Sigmoid colon (tissue), 4 donors: ENCODE data around the gene DIP2B.

Source experiments
- CTCF ChIP-seq, 4 experiments: fragments of 450-650 bp in 3 of 4; fragments of 200-600 bp in 1 of 4; IDR thresholded peaks; one replicate each; pipeline ENCODE4 v1.5.1; 2016 to 2019; ENCODE audit warnings: antibody characterized with exemption in 4 of 4, mild to moderate bottlenecking in 3 of 4, moderate library complexity in 2 of 4
- EP300 ChIP-seq, 4 donors: sonication (generic); formaldehyde crosslinking; IDR thresholded peaks; one replicate each; pipeline ENCODE4 v1.6.1; 2017; ENCODE audit warnings: antibody characterized with exemption in 4 of 4

GRCh38 chr12:50533203-50533584, 28.4 kb downstream of the DIP2B start:
- no peak for TF ChIP-seq CTCF (IDR thresholded peaks at IDR 0.05)
- no peak for TF ChIP-seq EP300 (IDR thresholded peaks at IDR 0.05)
